Measurements from ENCODE around the gene PKD2L1. TPM values are rescaled to one million over a fixed set of nuclear protein-coding genes. Genes with fewer than 3 reads are reported as not detected.

PKD2L1 gene
- polyA plus RNA-seq, 3 donors: 0.34 TPM; not detected in 2

DNA sequence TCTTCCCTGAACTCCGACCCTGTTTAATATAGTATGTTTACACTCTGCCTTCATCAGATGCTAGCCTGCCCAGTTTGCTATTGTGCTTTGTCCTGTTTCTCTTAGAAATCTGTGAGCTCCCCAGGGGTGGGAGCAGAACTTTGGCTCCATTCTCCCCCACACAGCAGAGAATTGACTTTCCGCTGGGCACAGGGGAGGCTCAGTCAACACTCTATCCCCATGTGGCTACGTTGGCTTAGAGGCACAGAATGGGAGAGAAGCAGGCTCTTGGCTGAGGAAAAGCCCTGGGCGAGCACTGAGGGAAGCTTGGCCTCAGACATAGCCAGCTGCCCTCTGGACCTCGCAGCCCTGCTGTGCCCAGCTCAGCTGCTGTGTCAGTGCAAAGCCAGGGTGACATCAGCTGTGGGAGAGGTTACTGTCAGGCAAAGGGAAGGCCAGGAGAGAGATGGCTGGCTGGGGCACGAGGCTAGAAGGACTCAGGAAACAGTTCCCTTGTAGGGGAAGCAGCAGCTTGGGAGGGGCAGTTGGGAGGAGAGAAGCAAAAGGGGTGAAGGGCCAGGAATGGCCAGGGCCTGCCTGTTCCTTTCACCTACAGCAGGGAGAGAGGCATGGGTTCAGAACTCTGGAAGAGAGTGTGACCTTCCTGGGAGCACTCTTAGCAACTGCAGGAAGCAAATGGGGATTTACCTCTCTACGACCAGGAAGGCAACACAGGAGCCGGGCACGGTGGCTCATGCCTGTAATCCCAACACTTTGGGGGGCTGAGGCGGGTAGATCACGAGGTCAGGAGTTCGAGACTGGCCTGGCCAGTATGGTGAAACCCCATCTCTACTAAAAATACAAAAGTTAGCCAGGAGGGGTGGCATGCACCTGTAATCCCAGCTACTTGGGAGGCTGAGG is 11.2 kb upstream of the PKD2L1 start:
- no peak overlapping the region for H3K27ac ChIP-seq (ENCODE audit: low read depth, low read length)
- WGBS, 3 donors: 72 to 76% (median 75%) methylated on average over 12 of the region's 12 CpGs

DNA sequence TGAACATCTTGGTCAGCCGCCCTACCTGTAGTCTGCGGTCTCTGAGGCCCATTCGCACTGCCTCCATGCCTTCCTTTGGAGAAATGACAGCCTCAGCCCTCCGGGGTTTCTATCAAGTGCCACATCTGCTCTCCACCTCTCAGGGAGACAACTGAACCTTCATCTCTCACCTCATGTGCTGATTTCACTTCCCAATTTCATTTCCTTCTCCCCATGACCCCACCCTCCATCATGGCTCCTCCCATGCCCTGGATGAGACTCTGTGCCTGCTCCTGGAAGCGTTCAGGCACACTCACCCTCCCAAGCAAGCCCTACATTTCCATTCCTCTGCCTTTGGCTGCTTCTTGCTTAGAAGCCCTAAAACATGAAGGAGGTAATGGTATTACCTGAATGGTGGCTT is 9.2 kb upstream of the PKD2L1 start:
- no peak overlapping the region for H3K27ac ChIP-seq (ENCODE audit: low read depth, low read length)
- WGBS, 3 donors: 53 to 64% (median 63%) methylated on average over 5 of the region's 5 CpGs

DNA sequence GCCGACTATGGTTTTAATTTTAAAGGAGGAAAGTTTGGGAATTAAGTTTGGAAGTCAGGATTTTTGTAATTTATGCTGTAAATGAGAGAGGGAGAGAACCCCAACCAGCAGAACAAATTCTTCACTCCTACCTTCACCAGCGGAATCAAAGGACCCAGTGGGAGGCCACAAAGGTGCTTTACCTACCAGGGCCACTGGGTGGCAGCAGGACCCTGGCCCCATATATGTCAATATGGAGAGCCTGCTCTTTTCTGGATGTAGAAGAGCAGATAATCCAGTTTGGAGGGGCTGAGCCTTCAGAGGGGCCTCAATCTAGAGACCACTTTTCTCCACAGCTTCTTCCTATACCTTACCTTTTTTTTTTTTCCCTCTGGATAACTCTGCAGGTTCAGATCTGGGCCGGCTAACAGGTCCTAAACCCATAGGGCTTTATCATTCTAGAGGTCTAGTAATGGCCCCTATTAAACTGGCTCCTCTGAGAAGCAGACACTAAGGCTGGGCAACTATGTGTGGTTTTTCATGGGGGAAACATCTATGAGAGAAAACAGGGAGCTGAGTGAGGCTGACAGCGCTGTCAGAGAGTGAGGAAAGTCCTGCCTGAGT is 8.5 kb upstream of the PKD2L1 start:
- H3K27ac ChIP-seq (ENCODE audit: low read depth, low read length): no peak overlapping the region
- 50 to 63% (median 59%) methylated on average over 4 of the region's 4 CpGs for WGBS, 3 donors

DNA sequence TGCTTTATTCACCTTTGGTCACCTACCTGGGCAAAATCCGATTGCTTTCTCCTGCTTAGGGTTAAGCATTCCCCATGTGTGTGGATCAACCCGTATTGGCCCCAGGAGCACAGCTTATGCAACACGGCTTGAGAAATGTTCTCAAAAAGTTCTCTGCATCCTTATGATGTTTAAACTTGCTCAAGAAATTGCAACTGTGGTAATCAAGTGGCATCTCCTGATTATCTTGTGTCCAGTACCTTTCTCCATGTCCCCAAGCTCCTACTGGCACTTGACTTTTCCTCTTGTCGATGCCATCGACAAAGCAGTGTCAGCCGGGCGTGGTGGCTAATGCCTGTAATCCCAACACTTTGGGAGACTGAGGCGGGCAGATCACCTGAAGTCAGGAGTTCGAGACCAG is 4.7 kb upstream of the PKD2L1 start:
- WGBS, 3 donors: 73 to 74% (median 74%) methylated on average over 9 of the region's 9 CpGs
- H3K27ac ChIP-seq (ENCODE audit: low read depth, low read length): no peak overlapping the region

DNA sequence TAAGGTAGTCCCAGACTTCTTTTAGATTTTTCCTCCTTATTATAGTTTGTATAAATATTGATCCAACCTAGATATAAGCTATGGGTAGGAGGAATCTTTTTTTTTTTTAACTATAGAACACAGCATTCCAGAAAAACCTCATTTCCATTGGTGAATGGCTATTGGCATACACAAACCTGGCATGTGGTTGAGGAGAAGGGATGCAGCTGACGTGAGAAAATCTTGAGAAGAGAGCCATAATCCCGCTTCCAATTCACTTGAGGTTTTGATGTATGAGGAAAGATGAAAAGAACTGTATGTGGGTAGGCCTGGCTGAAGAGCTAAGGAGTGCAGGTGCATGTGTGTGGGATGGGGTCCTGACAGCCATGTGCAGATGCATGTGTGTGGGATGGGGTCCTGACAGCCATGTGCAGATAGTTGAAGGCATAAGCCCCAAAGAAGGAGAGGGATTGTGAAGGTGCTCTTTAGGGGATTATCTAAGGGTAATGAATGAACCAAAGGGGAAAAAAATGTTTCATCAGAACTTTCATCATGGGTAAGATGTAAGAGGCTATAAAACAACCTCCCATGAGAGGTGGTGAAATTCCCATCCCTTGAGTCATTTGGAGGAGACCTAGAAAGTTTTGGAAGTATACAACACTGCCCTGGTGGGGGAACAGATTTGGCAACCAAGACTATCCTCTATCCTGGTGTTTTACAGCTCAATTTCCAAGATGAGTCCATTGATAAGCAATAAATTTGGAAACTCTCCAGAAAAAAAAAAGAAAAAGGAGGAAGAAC is 3.8 kb upstream of the PKD2L1 start:
- 56 to 79% (median 66%) methylated on average over 2 of the region's 2 CpGs for WGBS, 3 donors
- no peak overlapping the region for H3K27ac ChIP-seq (ENCODE audit: low read depth, low read length)

DNA sequence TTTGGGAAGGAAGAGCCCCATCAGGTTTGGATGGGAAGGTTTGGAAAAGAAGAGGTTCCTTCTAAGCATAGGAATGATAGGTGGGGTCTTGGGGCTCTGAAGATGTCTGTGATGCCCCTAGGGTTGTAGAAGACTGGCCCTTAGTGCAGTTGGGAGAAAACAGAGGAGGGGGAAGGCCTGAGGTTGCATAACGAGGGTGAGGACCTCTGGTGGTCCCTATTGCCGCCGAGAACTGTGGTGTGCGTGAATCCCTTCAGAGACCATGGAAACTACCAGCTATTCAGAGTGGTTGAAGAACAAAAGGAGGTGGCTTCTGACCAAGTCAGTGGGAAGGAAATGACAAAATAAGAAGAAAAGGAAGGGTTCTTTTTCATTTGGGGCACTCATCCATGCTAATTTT is 3.1 kb upstream of the PKD2L1 start:
- WGBS, 3 donors: 66 to 71% (median 67%) methylated on average over 4 of the region's 4 CpGs
- no peak overlapping the region for H3K27ac ChIP-seq (ENCODE audit: low read depth, low read length)

DNA sequence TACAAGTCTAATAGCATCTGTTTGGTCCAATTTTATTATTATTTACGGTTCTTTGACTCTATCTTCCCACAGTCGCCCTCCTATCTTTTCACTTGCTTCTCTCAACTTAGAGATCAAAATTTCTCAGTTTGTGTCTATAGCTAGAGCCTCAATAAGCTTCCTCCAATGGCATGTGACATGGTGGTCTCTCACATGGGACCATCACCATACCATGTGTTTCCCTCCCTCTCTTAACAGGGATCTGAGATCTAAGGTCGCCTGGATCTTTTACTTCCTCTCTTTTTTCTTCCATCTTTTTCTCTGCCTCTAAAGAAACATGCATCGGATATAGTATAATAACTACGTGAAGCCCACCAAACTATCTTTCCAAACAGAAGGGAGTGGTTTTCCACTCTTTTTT is 1.8 kb downstream of the PKD2L1 start:
- whole genome bisulfite sequencing, 3 donors: 55 to 71% (median 67%) methylated on average over 5 of the region's 5 CpGs
- H3K27ac ChIP-seq (ENCODE audit: low read depth, low read length): no peak overlapping the region

DNA sequence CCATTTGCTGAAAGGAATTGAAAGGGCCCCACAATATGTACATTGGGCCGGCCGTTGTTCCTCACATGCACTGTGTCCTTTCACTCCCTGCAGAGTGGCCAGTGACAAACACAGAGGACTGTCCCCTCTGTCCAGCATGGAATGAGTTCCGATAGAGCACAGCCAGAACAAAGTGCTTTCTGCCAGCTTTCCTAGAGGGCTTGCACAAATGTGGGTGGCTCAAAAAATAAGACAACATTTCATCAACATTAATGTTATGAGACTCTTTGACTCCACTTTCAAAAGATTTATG is 2.4 kb downstream of the PKD2L1 start:
- 63 to 80% (median 68%) methylated on average over 3 of the region's 3 CpGs for WGBS, 3 donors
- H3K27ac ChIP-seq (ENCODE audit: low read depth, low read length): no peak overlapping the region

DNA sequence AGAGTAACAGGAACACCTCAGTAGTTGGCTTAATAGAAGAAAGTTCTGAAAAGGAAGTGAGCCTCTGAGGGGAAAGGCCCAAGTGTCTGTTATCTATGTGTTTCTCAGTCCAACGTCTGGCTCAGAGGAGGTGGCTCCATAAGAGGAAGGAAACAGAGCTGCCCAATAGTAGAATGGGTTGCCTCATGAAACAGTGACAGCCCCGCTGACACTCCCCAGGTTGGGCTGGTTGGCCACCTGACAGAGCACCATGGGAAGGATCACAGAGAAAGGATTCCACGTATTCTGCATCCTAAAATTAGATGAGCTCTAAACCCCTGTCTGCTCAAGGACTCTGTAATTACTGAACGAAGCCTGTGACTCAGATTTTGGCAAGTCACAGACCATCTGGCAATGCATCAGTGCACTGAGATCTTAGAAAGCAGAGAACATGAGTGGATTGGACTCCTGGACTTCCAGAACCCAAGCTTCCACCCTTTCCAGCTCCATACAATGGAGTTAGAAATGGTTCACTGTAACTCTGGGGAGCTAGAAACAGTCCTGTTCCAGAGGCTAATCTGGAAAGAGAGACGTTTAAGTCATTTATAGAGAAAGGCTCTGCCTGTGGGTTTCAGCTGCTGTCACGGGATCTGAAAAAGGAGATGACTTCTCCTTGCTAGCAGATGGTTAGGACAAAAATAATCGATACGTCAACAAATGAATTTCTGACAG is 2.9 kb downstream of the PKD2L1 start:
- 38 to 42% (median 42%) methylated on average over 8 of the region's 8 CpGs for WGBS, 3 donors
- no peak overlapping the region for H3K27ac ChIP-seq (ENCODE audit: low read depth, low read length)

DNA sequence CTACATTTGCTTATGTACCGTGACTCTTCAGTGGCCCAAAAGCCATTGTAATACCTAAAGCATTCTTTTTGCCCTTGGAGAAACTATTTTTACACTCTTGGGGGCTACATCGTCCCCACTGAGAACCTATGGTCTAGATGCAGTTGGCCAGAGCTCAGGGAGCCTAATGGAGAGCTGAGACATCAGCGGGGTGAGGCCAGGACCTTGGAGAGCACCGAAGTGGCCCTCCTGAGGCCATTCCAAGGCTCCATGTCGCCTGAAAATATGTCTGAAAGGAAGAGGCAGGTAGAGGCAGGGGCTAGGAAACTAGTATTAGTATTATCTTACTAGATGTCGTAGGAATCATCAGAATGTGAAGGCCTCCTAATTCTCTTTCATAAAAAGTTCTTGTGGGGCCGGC is 4.9 kb downstream of the PKD2L1 start:
- H3K27ac ChIP-seq (ENCODE audit: low read depth, low read length): no peak overlapping the region
- 48 to 57% (median 55%) methylated on average over 7 of the region's 7 CpGs for WGBS, 3 donors

DNA sequence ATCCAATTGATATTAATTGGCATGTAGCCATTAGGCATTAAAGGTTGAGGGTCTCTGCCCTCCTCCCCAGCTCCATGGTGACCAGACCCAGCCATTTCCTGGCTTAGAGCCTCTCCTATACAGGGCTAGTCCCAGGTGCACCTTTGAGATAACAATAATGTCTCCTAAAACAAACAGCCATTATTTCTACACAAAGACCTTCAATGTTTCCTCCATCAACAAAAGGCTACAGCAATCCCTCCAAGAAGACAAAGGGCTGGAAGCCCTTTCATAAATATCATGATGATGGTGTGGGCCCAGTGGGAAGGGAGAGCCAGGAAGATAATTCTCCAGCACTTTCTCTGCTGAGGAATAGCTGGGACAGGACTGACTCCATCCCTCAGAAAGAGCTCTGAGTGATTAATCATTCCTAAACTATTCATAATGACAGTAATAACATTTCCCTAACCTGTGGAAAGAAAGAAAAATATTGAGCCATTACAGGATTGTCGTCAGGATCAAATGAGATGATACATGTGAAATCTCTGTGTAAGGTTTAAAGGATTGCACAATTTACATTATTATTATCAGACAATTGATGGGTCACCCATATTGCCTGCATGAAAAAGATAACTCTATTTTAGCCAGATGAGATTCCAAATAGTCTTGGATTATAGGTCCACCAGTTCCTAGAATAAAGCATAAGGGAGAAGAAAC is 10.2 kb downstream of the PKD2L1 start:
- no peak overlapping the region for H3K27ac ChIP-seq (ENCODE audit: low read depth, low read length)
- WGBS, 3 donors: 26 to 67% (median 59%) methylated on average over 1 of the region's 1 CpG

DNA sequence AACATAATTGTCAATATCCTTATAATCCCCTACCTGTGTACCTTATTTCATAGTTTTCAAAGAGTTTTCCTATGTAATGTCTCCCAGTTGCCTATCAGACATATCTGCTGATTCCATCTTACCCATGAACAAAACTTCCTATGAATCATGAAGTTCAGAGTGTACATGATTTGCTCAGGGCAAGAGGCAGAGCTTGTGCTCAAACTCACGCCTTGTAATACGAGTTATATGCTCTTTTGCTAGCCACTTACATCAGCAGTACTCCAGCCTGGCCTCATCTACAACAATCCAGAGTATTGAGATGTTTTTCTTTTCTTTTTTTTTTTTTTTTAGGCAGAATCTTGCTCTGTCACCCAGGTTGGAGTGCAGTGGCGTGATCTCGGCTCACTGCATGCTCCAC is 11.8 kb downstream of the PKD2L1 start:
- WGBS, 3 donors: 81 to 87% (median 86%) methylated on average over 4 of the region's 4 CpGs
- H3K27ac ChIP-seq (ENCODE audit: low read depth, low read length): no peak overlapping the region

DNA sequence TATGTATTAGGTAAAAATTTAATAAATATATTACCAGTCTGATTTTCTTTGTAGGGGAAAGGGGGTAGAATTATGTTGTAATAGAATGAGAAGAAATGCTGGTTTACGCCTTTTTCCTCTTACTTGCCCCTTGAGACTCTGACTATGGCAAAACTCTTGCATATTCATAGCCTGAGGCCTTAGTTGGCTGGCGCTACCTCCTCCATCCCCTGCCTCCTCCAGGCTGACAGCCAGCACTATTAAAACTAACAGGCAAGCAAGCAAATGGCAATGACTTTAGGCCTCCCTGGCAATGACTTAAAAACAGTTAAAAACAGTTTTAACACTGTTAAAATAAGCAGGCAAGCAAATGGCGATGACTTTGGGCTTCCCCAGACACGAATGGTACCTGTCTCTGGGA is 14.4 kb downstream of the PKD2L1 start:
- H3K27ac ChIP-seq (ENCODE audit: low read depth, low read length): no peak overlapping the region
- 65 to 81% (median 73%) methylated on average over 4 of the region's 4 CpGs for WGBS, 3 donors

DNA sequence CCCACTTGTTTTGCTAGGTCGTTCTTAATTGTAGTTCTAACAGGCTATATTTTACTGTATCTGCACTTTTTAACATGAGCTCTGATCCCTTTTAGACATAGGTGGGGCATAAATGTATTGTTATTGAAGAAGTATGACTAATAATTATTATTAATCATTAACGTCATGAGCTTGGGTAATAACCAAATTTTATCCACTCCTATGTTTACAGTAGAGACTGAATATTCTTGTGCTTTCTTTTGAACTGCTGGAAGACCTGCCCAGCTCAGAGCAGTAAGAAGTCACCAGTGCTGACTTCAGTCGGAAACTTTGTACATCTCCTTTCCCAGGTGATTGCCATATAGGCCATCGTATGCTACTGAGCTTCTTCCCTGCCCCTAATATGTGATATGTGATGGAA is 18.7 kb downstream of the PKD2L1 start:
- 67 to 79% (median 74%) methylated on average over 4 of the region's 4 CpGs for WGBS, 3 donors
- H3K27ac ChIP-seq (ENCODE audit: low read depth, low read length): no peak overlapping the region

DNA sequence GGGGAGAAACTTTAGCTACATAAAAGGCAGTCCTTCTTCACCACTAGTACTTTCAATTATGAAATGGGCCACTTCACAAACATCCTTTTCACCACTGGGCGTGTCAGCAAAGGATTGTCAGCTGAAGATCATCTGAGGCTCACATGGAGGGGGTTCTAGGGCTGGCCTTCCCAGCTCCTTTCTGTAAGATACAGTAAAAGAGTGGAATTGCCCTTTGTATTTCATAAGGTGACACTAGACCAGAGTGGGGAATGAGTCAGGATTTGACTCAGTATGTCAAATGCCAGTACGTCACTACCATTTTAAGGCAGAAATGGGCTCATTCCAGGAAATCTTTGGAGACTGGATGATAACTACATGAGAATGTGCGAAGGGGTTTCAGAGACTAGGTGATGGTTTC is 22.3 kb downstream of the PKD2L1 start:
- H3K27ac ChIP-seq (ENCODE audit: low read depth, low read length): no peak overlapping the region
- WGBS, 3 donors: 75 to 80% (median 75%) methylated on average over 3 of the region's 3 CpGs

DNA sequence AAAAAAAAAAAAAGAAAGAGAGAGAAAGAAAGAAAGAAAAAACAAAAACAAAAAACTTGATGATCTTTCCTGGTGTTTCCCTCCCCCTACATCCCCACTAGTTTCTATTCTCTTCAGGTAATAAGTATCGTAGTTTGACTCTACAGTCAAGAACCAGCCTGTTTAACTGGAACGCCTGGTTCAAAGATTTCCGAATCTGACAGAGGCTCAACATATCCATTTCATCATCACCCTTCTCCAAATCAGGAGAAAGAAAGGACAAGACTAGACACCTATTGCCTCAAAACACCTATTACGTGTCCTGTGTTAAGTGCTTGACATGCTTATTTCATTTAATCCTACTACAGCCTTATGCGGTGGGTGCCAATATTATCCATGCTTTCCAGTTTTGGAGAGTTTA is 23.2 kb downstream of the PKD2L1 start:
- WGBS, 3 donors: 87 to 93% (median 90%) methylated on average over 5 of the region's 5 CpGs
- H3K27ac ChIP-seq (ENCODE audit: low read depth, low read length): no peak overlapping the region

DNA sequence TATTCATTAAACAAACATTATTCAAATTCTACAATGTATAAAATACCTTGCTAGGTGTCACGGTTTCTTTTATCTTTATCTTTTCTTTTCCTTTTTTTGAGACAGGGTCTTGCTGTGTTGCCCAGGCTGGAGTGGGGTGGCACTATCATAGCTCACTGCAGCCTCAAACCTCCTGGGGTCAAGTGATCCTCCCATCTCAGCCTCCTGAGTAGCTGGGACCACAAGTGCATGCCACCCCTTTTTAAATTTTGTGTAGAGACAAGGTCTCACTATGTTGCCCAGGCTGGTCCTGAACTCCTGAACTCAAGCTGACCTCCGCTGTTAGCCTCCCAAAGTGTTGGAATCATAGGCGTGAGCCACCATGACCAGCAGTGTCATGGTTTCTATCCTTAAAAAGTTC is 25.6 kb downstream of the PKD2L1 start:
- WGBS, 3 donors: 81 to 89% (median 84%) methylated on average over 3 of the region's 3 CpGs
- H3K27ac ChIP-seq (ENCODE audit: low read depth, low read length): no peak overlapping the region

DNA sequence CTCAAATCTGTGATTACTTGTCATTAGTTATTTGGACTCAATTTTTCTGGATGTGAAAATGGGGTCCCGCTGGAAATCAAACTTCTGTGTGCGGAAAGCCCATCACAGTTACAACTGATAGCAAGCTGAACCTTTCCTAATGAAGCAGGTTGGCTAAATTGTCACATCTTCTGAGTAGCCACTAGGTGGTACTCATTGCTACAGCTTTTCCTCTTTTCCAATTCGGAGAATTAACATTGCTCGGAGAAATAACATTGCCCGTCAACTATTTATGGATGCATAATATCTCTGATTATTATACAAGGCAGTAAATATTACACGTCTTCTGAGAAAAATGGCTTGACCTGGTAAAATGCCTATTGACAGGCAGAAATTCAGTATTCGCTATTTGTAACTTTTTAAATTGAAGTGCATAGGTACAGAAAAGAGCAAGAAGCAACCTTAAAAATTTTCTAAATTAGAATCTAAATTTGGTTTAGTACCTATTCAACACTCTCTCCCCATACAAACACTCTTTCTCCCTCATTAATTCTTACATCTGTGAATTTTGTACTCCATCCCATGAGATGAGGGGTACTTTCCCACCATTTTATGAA is 26.2 kb downstream of the PKD2L1 start:
- H3K27ac ChIP-seq (ENCODE audit: low read depth, low read length): no peak overlapping the region
- 19 to 32% (median 27%) methylated on average over 7 of the region's 7 CpGs for WGBS, 3 donors

Data from adipose tissue (tissue), 3 donors.